Suprapubic skin (tissue), 4 donors: Measurements from ENCODE around the gene PRKN. TPM values are rescaled to one million over a fixed set of nuclear protein-coding genes. Genes with fewer than 3 reads are reported as not detected.

ENCODE experiments used
- DNase-seq, 2 donors: peaks; one replicate each; pipeline ENCODE4 v3.0.0-alpha.2; 2019; ENCODE audit warnings: low spot score in 2 of 2
- H3K27ac ChIP-seq: fragments of 200-600 bp; sonication (generic); one replicate; pipeline ENCODE4 v1.5.1; 2019
- H3K27me3 ChIP-seq: fragments of 200-600 bp; sonication (generic); one replicate; pipeline ENCODE4 v1.5.1; 2019
- H3K36me3 ChIP-seq: fragments of 200-600 bp; sonication (generic); one replicate; pipeline ENCODE4 v1.5.1; 2019
- H3K4me1 ChIP-seq: fragments of 200-600 bp; sonication (generic); one replicate; pipeline ENCODE4 v1.5.1; 2019
- H3K4me3 ChIP-seq: fragments of 200-600 bp; sonication (generic); one replicate; pipeline ENCODE4 v1.5.1; 2019; ENCODE audit warnings: mild to moderate bottlenecking
- H3K9me3 ChIP-seq: fragments of 200-600 bp; sonication (generic); one replicate; pipeline ENCODE4 v1.5.1; 2019
- CTCF ChIP-seq, 2 donors: fragments of 200-600 bp in 1 of 2; fragments of 450-650 bp in 1 of 2; sonication (generic) in 1 of 2; IDR thresholded peaks; one replicate each; pipeline ENCODE4 v1.5.1; 2016 to 2019; ENCODE audit warnings: antibody characterized with exemption in 2 of 2, mild to moderate bottlenecking in 1 of 2, moderate library complexity in 1 of 2
- EP300 ChIP-seq: sonication (generic); formaldehyde crosslinking; IDR thresholded peaks from one replicate; pipeline ENCODE4 v1.6.1; 2017; ENCODE audit warnings: antibody characterized with exemption
- POLR2A ChIP-seq, 2 donors: fragments of 450-650 bp; IDR thresholded peaks; one replicate each; pipeline ENCODE4 v1.6.1; 2017; ENCODE audit warnings: antibody characterized with exemption in 2 of 2, mild to moderate bottlenecking in 2 of 2, moderate library complexity in 2 of 2
- POLR2AphosphoS5 ChIP-seq, 3 donors: sonication (generic); formaldehyde crosslinking; IDR thresholded peaks; one replicate each; pipeline ENCODE4 v1.6.1; 2017; ENCODE audit warnings: antibody characterized with exemption in 3 of 3
- WGBS: methylation state at CpG from one replicate; pipeline ENCODE4 v1.1.5; 2018; 5-methylcytosine and 5-hydroxymethylcytosine counted together
- total RNA-seq, 4 donors: library from RNA; depleted of rRNA; stranded (reverse); fragments of >200 nt; gene quantifications; one replicate each; pipeline ENCODE4 v1.1.0, GENCODE V29; 2016

Gene PRKN
- total RNA-seq, 4 donors from 2014 or later: 7.2 to 22.8 (median 14.4) TPM

DNA sequence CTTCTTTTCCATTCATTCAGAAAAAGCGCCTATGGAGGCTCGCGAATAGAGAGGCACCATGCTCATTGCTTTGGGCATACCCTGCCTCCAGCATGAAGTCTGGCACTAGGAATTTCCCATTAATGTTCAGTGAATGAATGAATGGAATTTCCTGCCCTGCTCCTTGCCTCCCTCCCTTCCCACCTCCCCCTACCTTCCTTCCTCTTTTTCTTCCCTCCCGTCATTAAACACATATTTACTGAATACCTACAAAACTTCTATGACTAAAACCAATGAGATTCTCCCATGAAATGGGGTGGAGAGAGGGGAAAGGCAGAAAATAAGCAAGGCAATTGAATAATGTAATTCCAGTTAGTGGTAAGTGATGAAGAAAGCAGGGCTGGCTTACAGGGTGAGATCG, 1239.9 kb downstream of the PRKN start:
- no peak for TF ChIP-seq POLR2AphosphoS5 (IDR thresholded peaks at IDR 0.05)
- no peak for TF ChIP-seq POLR2A (IDR thresholded peaks at IDR 0.05)
- no peak for TF ChIP-seq CTCF (IDR thresholded peaks at IDR 0.05)
- TF ChIP-seq EP300: no peak
- 89% methylated on average over 5 of the region's 5 CpGs for WGBS
- Histone ChIP-seq H3K36me3 (no peaks in the 10 kb centered on the region), H3K27ac (no peak overlapping the region), H3K9me3 (no peaks in the 10 kb centered on the region), H3K27me3 (no peaks in the 10 kb centered on the region), H3K4me1 (no peaks in the 10 kb centered on the region), H3K4me3 (no peak overlapping the region)
- DNase-seq: no peak

DNA sequence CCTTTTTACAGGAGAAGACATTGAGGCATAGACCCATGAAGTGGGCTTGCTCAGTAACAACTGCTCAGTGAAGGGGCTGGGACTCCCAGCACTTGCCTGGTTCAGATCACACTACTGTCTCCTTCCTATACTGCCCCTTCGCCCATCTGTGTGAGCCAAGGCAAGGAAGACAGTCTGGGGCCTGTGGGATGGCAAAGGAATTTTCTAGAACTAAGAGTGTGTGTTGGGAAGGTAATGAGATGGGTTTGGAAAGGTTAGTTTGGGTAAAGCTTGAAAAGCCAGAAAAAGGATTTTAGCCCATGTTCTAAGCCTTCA, 1240.4 kb downstream of the PRKN start:
- 93% methylated on average over 1 of the region's 1 CpG for WGBS
- no peak for DNase-seq
- Histone ChIP-seq H3K4me3 (no peak overlapping the region), H3K4me1 (no peaks in the 10 kb centered on the region), H3K27me3 (no peaks in the 10 kb centered on the region), H3K9me3 (no peaks in the 10 kb centered on the region), H3K36me3 (no peaks in the 10 kb centered on the region), H3K27ac (no peak overlapping the region)
- TF ChIP-seq POLR2AphosphoS5 (IDR thresholded peaks at IDR 0.05) (no peak), EP300 (no peak), CTCF (IDR thresholded peaks at IDR 0.05) (no peak)

- no peak for DNase-seq
- no peaks in the 10 kb centered on the region for H3K4me1 ChIP-seq
- H3K27ac ChIP-seq: no peak overlapping the region
- no peak overlapping the region for H3K4me3 ChIP-seq
- 62% methylated on average over 7 of the region's 7 CpGs for WGBS
- no peaks in the 10 kb centered on the region for H3K36me3 ChIP-seq
- H3K27me3 ChIP-seq: no peaks in the 10 kb centered on the region
- H3K9me3 ChIP-seq: no peaks in the 10 kb centered on the region
- no peak for TF ChIP-seq CTCF (IDR thresholded peaks at IDR 0.05)
- TF ChIP-seq POLR2AphosphoS5 (IDR thresholded peaks at IDR 0.05): no peak
- TF ChIP-seq POLR2A (IDR thresholded peaks at IDR 0.05): no peak
- TF ChIP-seq EP300: no peak
Observed at GRCh38 chr6:161486361-161487216, 1241.0 kb downstream of the PRKN start.

DNA sequence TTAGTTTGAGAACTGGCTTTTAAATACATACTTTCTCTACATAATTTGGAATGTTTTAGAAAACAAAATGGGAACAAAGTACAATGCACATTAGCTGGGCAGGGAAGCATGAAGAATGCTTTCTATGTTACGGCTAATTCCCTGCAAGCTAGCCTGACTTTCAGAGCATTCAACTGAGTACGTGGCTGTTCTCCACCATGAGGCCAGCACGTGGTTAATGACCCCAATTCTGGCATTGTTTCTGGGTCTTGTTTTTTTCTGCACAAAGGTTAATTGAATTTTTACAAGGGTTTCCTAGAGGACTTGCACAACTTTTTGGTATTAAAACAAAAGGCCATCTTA, 1245.1 kb downstream of the PRKN start:
- Histone ChIP-seq H3K27me3 (no peaks in the 10 kb centered on the region), H3K36me3 (no peaks in the 10 kb centered on the region), H3K27ac (no peak overlapping the region), H3K4me1 (no peaks in the 10 kb centered on the region), H3K4me3 (no peak overlapping the region), H3K9me3 (no peaks in the 10 kb centered on the region)
- WGBS: 60% methylated on average over 3 of the region's 3 CpGs
- DNase-seq: no peak
- TF ChIP-seq CTCF (IDR thresholded peaks at IDR 0.05): no peak
- TF ChIP-seq EP300: no peak
- no peak for TF ChIP-seq POLR2A (IDR thresholded peaks at IDR 0.05)
- TF ChIP-seq POLR2AphosphoS5 (IDR thresholded peaks at IDR 0.05): no peak

DNA sequence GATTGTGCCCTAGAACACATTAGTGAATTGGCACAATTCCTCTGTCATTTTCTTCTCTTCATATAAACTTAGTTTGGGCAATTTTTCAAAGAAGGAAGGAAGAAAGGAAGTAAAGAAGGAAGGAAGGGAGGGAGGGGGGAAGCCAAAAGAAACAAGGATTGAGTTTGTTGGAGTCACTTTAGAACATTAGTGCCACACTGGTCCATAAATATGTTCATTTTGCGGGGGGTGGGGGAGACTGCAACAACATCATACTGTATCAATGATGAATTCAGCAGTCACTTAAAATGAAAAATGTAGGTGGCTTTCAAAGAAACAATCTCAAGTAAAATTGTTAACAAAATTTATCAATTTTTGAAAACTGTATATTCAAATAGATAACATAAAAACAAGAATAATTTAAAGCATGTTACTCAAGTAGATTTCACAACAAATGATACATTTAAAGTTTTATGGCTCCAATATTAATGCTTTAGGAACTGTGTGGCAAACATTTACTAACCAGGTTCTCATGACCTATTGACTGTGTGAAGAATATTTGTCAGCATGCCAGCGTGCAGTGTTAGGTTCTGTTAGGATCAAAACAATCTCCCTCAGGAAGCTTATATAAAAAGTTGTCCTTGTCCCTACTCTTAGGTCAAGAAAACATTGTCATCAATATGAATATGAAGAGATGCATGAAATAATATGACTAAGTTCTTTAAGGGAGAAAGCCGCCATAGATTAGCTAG, 1245.6 kb downstream of the PRKN start:
- no peak overlapping the region for H3K27ac ChIP-seq

More for the DNA sequence above, 1245.6 kb downstream of the PRKN start:
- no peak for DNase-seq
- no peaks in the 10 kb centered on the region for H3K9me3 ChIP-seq
- H3K4me1 ChIP-seq: no peaks in the 10 kb centered on the region
- H3K36me3 ChIP-seq: no peaks in the 10 kb centered on the region
- no peaks in the 10 kb centered on the region for H3K27me3 ChIP-seq
- WGBS: 74% methylated on average over 3 of the region's 3 CpGs
- no peak overlapping the region for H3K4me3 ChIP-seq
- TF ChIP-seq POLR2A (IDR thresholded peaks at IDR 0.05): no peak
- no peak for TF ChIP-seq CTCF (IDR thresholded peaks at IDR 0.05)
- TF ChIP-seq EP300: no peak
- no peak for TF ChIP-seq POLR2AphosphoS5 (IDR thresholded peaks at IDR 0.05)
